ENCODE data around the gene SPRY1. TPM values are rescaled to one million over a fixed set of nuclear protein-coding genes. Genes with fewer than 3 reads are reported as not detected.

The SPRY1 gene
- total RNA-seq, 1 experiment from 2014 or later: 76.3 TPM

DNA sequence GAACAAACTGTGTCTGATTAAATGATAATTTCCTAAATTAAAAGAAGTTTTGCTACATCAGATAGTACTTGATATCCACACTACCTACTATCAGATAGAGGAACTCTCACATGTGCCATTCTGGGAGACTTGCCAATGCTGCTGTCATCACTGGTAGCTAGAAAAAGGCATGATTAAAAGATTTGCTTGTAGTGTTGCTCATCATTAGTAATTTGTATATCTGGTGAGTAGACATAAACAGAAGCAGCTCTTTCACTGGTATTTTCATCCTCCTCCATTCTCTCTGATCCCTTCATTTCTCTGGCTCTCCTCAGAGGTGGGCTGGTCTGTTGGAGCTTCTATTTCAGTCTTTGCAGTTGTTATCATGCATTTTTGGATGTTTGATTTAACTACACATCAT lies 56.0 kb downstream of the SPRY1 start:
- Mint-ChIP-seq H3K27ac (no peak overlapping the region; a peak in 1 of 7 replicates), H3K4me1 (peaks cover 5 to 6% of the 10 kb centered on the region in 2 experiments; a peak in 3 of 4 replicates), H3K36me3 (ENCODE audit: insufficient read depth in 1 of 3, low read depth in 3 of 3) (peaks cover 0 to 3% (median 0%) of the 10 kb centered on the region in 3 experiments; a peak in 2 of 7 replicates), H3K27me3 (ENCODE audit: low read depth) (no peaks in the 10 kb centered on the region), H3K9me3 (no peaks in the 10 kb centered on the region), H3K4me3 (no peak overlapping the region)
- no peak overlapping the region for H3K27ac ChIP-seq (ENCODE audit: insufficient read length, low read depth, low read length)
- H4K91ac ChIP-seq (ENCODE audit: insufficient read length, low read depth, low read length): no peak overlapping the region
- H3T11ph ChIP-seq (ENCODE audit: low read length): no peak overlapping the region
- no peak overlapping the region for H2BK15ac ChIP-seq (ENCODE audit: low read depth, low read length)
- H2BK120ac ChIP-seq (ENCODE audit: low read depth, low read length, poor library complexity, severe bottlenecking): no peak overlapping the region
- no peak overlapping the region for H3K56ac ChIP-seq (ENCODE audit: insufficient read length, low read depth, low read length)
- H2BK20ac ChIP-seq (ENCODE audit: low read depth, low read length, poor library complexity, severe bottlenecking): no peak overlapping the region
- DNase-seq: no peak
- no peak overlapping the region for H3K4ac ChIP-seq (ENCODE audit: low read depth, low read length)
- no peak for TF ChIP-seq CTCF (conservative IDR thresholded peaks at IDR 0.05)
- no peaks in the 10 kb centered on the region for H3K79me1 ChIP-seq (ENCODE audit: insufficient read depth, low read depth, low read length, poor library complexity, severe bottlenecking)
- no peaks in the 10 kb centered on the region for H3K23me2 ChIP-seq (ENCODE audit: insufficient read length, low read depth, low read length, poor library complexity, severe bottlenecking)
- no peak overlapping the region for H2BK5ac ChIP-seq (ENCODE audit: insufficient read length, low read length)
- no peak overlapping the region for H2BK12ac ChIP-seq (ENCODE audit: insufficient read length, low read depth, low read length)
- no peak overlapping the region for H3K9ac ChIP-seq (ENCODE audit: extremely low read depth, insufficient read length, low read length)
- H3K4me1 ChIP-seq (ENCODE audit: insufficient read depth, low read length): no peaks in the 10 kb centered on the region; the same call in 1 of the 2 replicates
- no peaks in the 10 kb centered on the region for H3K27me3 ChIP-seq (ENCODE audit: insufficient read depth, low read length)
- H3K23ac ChIP-seq (ENCODE audit: insufficient read length, low read depth, low read length): no peak overlapping the region
- no peak overlapping the region for H4K5ac ChIP-seq (ENCODE audit: insufficient read length, low read depth, low read length)
- H2AFZ ChIP-seq (ENCODE audit: low read length): no peak overlapping the region
- no peaks in the 10 kb centered on the region for H3K9me3 ChIP-seq (ENCODE audit: control insufficient read depth, low read depth, low read length)
- no peak overlapping the region for H2AK5ac ChIP-seq (ENCODE audit: insufficient read length, low read length)
- no peak overlapping the region for H3K14ac ChIP-seq (ENCODE audit: insufficient read depth, low read length)
- H3K4me2 ChIP-seq (ENCODE audit: insufficient read depth, insufficient read length, low read length): no peak overlapping the region
- H4K8ac ChIP-seq (replicated peaks; ENCODE audit: insufficient read length, low read depth, low read length): no peak overlapping the region
- no peak overlapping the region for H3K18ac ChIP-seq (ENCODE audit: insufficient read length, low read depth, low read length)
- no peaks in the 10 kb centered on the region for H3K79me2 ChIP-seq (ENCODE audit: insufficient read depth, low read length)
- H4K20me1 ChIP-seq (ENCODE audit: control insufficient read depth, insufficient read depth, insufficient read length): no peaks in the 10 kb centered on the region

All from H9 (cell line).